HEK293 (cell line): ENCODE measurements around the gene USP30.

Source experiments
- CTCF ChIA-PET: fragments of 350-600 bp; formaldehyde crosslinking; extraction: SDS; loops from one replicate; lab custom pipeline; 2021; ENCODE audit warnings: antibody characterized with exemption; lab: Yijun Ruan, JAX
- POLR2A ChIA-PET: fragments of 300-600 bp; formaldehyde crosslinking; extraction: SDS; loops from one replicate; lab custom pipeline; 2020; ENCODE audit warnings: antibody characterized with exemption, inconsistent platforms; lab: Yijun Ruan, JAX
- H3K27ac ChIP-seq: fragments of 200-500 bp; sonication (Bioruptor generic); 2 replicates; pipeline ENCODE4 v1.5.1; 2014; ENCODE audit warnings: low read depth, low read length, control low read depth, inconsistent platforms; ENCODE audit errors: extremely low read depth
- H3K36me3 ChIP-seq, 2 experiments: fragments of 200-500 bp in 1 of 2; sonication (Bioruptor generic) in 1 of 2; 1 replicate in 1 of 2; 2 replicates in 1 of 2; pipeline ENCODE4 v1.5.1; 2014 to 2017; ENCODE audit warnings: inconsistent platforms in 2 of 2, low read length in 2 of 2; ENCODE audit not compliant: control insufficient read depth in 2 of 2, insufficient read depth in 1 of 2
- H3K4me1 ChIP-seq: fragments of 200-500 bp; sonication (Bioruptor generic); 2 replicates; pipeline ENCODE4 v1.5.1; 2014; ENCODE audit warnings: mild to moderate bottlenecking, low read length, inconsistent platforms; ENCODE audit not compliant: control insufficient read depth, insufficient read depth
- H3K4me3 ChIP-seq: 2 replicates; pipeline ENCODE4 v1.5.1; 2011; ENCODE audit warnings: low read depth, mild to moderate bottlenecking, control low read depth, low read length, moderate library complexity
- H3K9me3 ChIP-seq: fragments of 200-500 bp; sonication (Bioruptor generic); 2 replicates; pipeline ENCODE4 v1.5.1; 2014; ENCODE audit warnings: low read depth, low read length, inconsistent platforms; ENCODE audit not compliant: control insufficient read depth, insufficient read depth
- GFI1B ChIP-seq: fragments of 450-650 bp; formaldehyde crosslinking; IDR thresholded peaks from 2 replicates; pipeline ENCODE4 v1.5.1; 2016; ENCODE audit warnings: missing biosample characterization, missing genetic modification characterization
- PRDM6 ChIP-seq: fragments of 450-650 bp; formaldehyde crosslinking; IDR thresholded peaks from 2 replicates; pipeline ENCODE4 v1.5.1; 2017; ENCODE audit warnings: missing biosample characterization, missing genetic modification characterization
- REPIN1 ChIP-seq: fragments of 450-650 bp; formaldehyde crosslinking; IDR thresholded peaks from 2 replicates; pipeline ENCODE4 v1.5.1; 2017; ENCODE audit warnings: missing biosample characterization, missing genetic modification characterization, low read depth
- ZBTB1 ChIP-seq: fragments of 450-650 bp; formaldehyde crosslinking; IDR thresholded peaks from 2 replicates; pipeline ENCODE4 v1.5.1; 2016; ENCODE audit warnings: missing biosample characterization, missing genetic modification characterization
- ZBTB20 ChIP-seq: fragments of 450-650 bp; formaldehyde crosslinking; IDR thresholded peaks from 2 replicates; pipeline ENCODE4 v1.5.1; 2016; ENCODE audit warnings: missing biosample characterization, missing genetic modification characterization
- ZBTB7A ChIP-seq: fragments of 450-650 bp; formaldehyde crosslinking; IDR thresholded peaks from 2 replicates; pipeline ENCODE4 v1.5.1; 2016; ENCODE audit warnings: low read depth, missing biosample characterization, missing genetic modification characterization
- ZBTB8A ChIP-seq: fragments of 450-650 bp; formaldehyde crosslinking; IDR thresholded peaks from 2 replicates; pipeline ENCODE4 v1.5.1; 2016; ENCODE audit warnings: missing biosample characterization, missing genetic modification characterization
- ZNF148 ChIP-seq: fragments of 450-650 bp; formaldehyde crosslinking; IDR thresholded peaks from 2 replicates; pipeline ENCODE4 v1.5.0; 2017; ENCODE audit warnings: missing biosample characterization, missing genetic modification characterization, borderline replicate concordance
- ZNF214 ChIP-seq: fragments of 450-650 bp; formaldehyde crosslinking; IDR thresholded peaks from 2 replicates; pipeline ENCODE4 v1.5.1; 2017; ENCODE audit warnings: missing biosample characterization, mild to moderate bottlenecking, missing genetic modification characterization, borderline replicate concordance
- ZNF239 ChIP-seq: fragments of 450-650 bp; formaldehyde crosslinking; IDR thresholded peaks from 2 replicates; pipeline ENCODE4 v1.5.1; 2016; ENCODE audit warnings: missing biosample characterization, missing genetic modification characterization
- ZNF324 ChIP-seq: fragments of 450-650 bp; formaldehyde crosslinking; IDR thresholded peaks from 2 replicates; pipeline ENCODE4 v1.5.1; 2016; ENCODE audit warnings: missing biosample characterization, missing genetic modification characterization
- ZNF398 ChIP-seq: fragments of 450-650 bp; formaldehyde crosslinking; IDR thresholded peaks from 2 replicates; pipeline ENCODE4 v1.5.1; 2017; ENCODE audit warnings: missing biosample characterization, missing genetic modification characterization
- ZNF529 ChIP-seq: fragments of 450-650 bp; formaldehyde crosslinking; IDR thresholded peaks from 2 replicates; pipeline ENCODE4 v1.5.1; 2017; ENCODE audit warnings: missing genetic modification characterization, missing biosample characterization; ENCODE audit not compliant: insufficient replicate concordance
- ZNF530 ChIP-seq: fragments of 450-650 bp; formaldehyde crosslinking; IDR thresholded peaks from 2 replicates; pipeline ENCODE4 v1.5.1; 2016; ENCODE audit warnings: low read depth, missing biosample characterization, missing genetic modification characterization
- ZNF791 ChIP-seq: fragments of 450-650 bp; formaldehyde crosslinking; IDR thresholded peaks from 2 replicates; pipeline ENCODE4 v1.5.1; 2016; ENCODE audit warnings: missing biosample characterization, missing genetic modification characterization
- ZNF792 ChIP-seq: fragments of 450-650 bp; formaldehyde crosslinking; IDR thresholded peaks from 2 replicates; pipeline ENCODE4 v1.5.1; 2016; ENCODE audit warnings: missing biosample characterization, missing genetic modification characterization
- ZSCAN30 ChIP-seq: fragments of 450-650 bp; IDR thresholded peaks from 2 replicates; pipeline ENCODE4 v1.5.1; 2018; ENCODE audit warnings: missing biosample characterization, mild to moderate bottlenecking, missing genetic modification characterization, moderate library complexity
- TF ChIP-seq, protein P1 (sequence below): fragments of 450-650 bp; formaldehyde crosslinking; IDR thresholded peaks from 2 replicates; pipeline ENCODE4 v1.5.1; 2017; ENCODE audit warnings: missing biosample characterization, missing genetic modification characterization
- TF ChIP-seq, protein P2 (sequence below): fragments of 450-650 bp; formaldehyde crosslinking; IDR thresholded peaks from 2 replicates; pipeline ENCODE4 v1.5.1; 2016; ENCODE audit warnings: missing biosample characterization, missing genetic modification characterization

USP30 gene

GRCh38 chr12:109065154-109065852 is 12.9 kb downstream of the USP30 start:
- H3K9me3 ChIP-seq, result no peaks in the 10 kb centered on the region
- peaks cover 6 to 45% of the 10 kb centered on the region in 2 experiments; a peak in 2 of 3 replicates for H3K36me3 ChIP-seq
- H3K4me3 ChIP-seq, result no peak overlapping the region
- ChIA-PET POLR2A (no interaction called here), CTCF (interaction anchor here (0.6 kb wide), 1 partner anchor 14 kb away, joined by 3 read pairs; no protein-coding TSS in a partner anchor)
- TF ChIP-seq GFI1B (tag by site-specific recombination) (no peak), ZNF148 (tag by site-specific recombination) (no peak), ZBTB8A (tag by site-specific recombination) (no peak), ZNF530 (tag by site-specific recombination) (no peak), ZBTB1 (tag by site-specific recombination) (no peak), REPIN1 (tag by site-specific recombination) (no peak), ZSCAN30 (tag by site-specific recombination) (no peak), ZNF239 (tag by site-specific recombination) (no peak), ZNF791 (no peak), ZBTB20 (tag by site-specific recombination) (no peak), ZNF214 (tag by site-specific recombination) (no peak), ZBTB7A (no peak), ZNF529 (tag by site-specific recombination) (no peak), ZNF324 (tag by site-specific recombination) (no peak), PRDM6 (tag by site-specific recombination) (no peak), ZNF398 (tag by site-specific recombination) (no peak), ZNF792 (tag by site-specific recombination) (no peak)
- TF ChIP-seq, protein P1, sequence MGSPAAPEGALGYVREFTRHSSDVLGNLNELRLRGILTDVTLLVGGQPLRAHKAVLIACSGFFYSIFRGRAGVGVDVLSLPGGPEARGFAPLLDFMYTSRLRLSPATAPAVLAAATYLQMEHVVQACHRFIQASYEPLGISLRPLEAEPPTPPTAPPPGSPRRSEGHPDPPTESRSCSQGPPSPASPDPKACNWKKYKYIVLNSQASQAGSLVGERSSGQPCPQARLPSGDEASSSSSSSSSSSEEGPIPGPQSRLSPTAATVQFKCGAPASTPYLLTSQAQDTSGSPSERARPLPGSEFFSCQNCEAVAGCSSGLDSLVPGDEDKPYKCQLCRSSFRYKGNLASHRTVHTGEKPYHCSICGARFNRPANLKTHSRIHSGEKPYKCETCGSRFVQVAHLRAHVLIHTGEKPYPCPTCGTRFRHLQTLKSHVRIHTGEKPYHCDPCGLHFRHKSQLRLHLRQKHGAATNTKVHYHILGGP (tag by site-specific recombination), result no peak
- TF ChIP-seq, protein P2, sequence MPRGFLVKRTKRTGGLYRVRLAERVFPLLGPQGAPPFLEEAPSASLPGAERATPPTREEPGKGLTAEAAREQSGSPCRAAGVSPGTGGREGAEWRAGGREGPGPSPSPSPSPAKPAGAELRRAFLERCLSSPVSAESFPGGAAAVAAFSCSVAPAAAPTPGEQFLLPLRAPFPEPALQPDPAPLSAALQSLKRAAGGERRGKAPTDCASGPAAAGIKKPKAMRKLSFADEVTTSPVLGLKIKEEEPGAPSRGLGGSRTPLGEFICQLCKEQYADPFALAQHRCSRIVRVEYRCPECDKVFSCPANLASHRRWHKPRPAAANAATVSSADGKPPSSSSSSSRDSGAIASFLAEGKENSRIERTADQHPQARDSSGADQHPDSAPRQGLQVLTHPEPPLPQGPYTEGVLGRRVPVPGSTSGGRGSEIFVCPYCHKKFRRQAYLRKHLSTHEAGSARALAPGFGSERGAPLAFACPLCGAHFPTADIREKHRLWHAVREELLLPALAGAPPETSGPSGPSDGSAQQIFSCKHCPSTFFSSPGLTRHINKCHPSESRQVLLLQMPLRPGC (tag by site-specific recombination), result no peak
- no peak overlapping the region for H3K27ac ChIP-seq
- no peaks in the 10 kb centered on the region for H3K4me1 ChIP-seq
